H1 (cell line): Measurements from ENCODE around the gene IVNS1ABP. TPM values are rescaled to one million over a fixed set of nuclear protein-coding genes. Genes with fewer than 3 reads are reported as not detected.

Source experiments
- ATF2 ChIP-seq: IDR thresholded peaks from 2 replicates; pipeline ENCODE4 v1.6.1; 2012; ENCODE audit warnings: low read length, inconsistent platforms
- ATF3 ChIP-seq: IDR thresholded peaks from 2 replicates; pipeline ENCODE4 v1.6.1; 2011; ENCODE audit warnings: low read depth, mild to moderate bottlenecking, low read length; ENCODE audit not compliant: insufficient read depth
- BACH1 ChIP-seq: IDR thresholded peaks from 2 replicates; pipeline ENCODE4 v1.6.1; 2012; ENCODE audit warnings: low read length, improper control_type of control experiment
- CBX8 ChIP-seq: fragments of 300-800, 300-1000 bp; sonication (generic); IDR thresholded peaks from 2 replicates; pipeline ENCODE4 v1.7.1; 2016; ENCODE audit warnings: low read depth, low read length, borderline replicate concordance
- CHD2 ChIP-seq: IDR thresholded peaks from 2 replicates; pipeline ENCODE4 v1.6.1; 2012; ENCODE audit warnings: low read length, improper control_type of control experiment
- E2F6 ChIP-seq: IDR thresholded peaks from 2 replicates; pipeline ENCODE4 v1.6.1; 2012; ENCODE audit warnings: inconsistent platforms
- GTF2F1 ChIP-seq: IDR thresholded peaks from 2 replicates; pipeline ENCODE4 v1.6.1; 2012; ENCODE audit warnings: low read depth, low read length, improper control_type of control experiment, borderline replicate concordance
- HDAC6 ChIP-seq: IDR thresholded peaks from one replicate; pipeline ENCODE4 v1.7.1; 2012; ENCODE audit warnings: low read depth, mild to moderate bottlenecking, inconsistent platforms, low read length, moderate library complexity
- KDM4A ChIP-seq: IDR thresholded peaks from one replicate; pipeline ENCODE4 v1.7.1; 2012; ENCODE audit warnings: low read depth, mild to moderate bottlenecking, moderate library complexity, low read length, inconsistent platforms; ENCODE audit not compliant: severe bottlenecking
- MAX ChIP-seq: IDR thresholded peaks from 2 replicates; pipeline ENCODE4 v1.6.1; 2012; ENCODE audit warnings: inconsistent platforms
- RAD21 ChIP-seq, 2 experiments: IDR thresholded peaks in 1 of 2; conservative IDR thresholded peaks in 1 of 2; 2 replicates each; pipeline ENCODE4 v1.6.1; 2011; ENCODE audit warnings: low read depth in 2 of 2, low read length in 2 of 2, improper control_type of control experiment in 1 of 2, inconsistent platforms in 1 of 2, mild to moderate bottlenecking in 1 of 2, moderate library complexity in 1 of 2
- RXRA ChIP-seq: IDR thresholded peaks from 2 replicates; pipeline ENCODE4 v1.6.1; 2011; ENCODE audit warnings: low read depth, mild to moderate bottlenecking, low read length, moderate library complexity; ENCODE audit not compliant: insufficient read depth
- SP1 ChIP-seq: IDR thresholded peaks from 2 replicates; pipeline ENCODE4 v1.6.1; 2011; ENCODE audit warnings: low read depth, low read length
- TAF1 ChIP-seq: IDR thresholded peaks from 2 replicates; pipeline ENCODE4 v1.6.1; 2011; ENCODE audit warnings: mild to moderate bottlenecking, low read depth, low read length
- TBP ChIP-seq: IDR thresholded peaks from 2 replicates; pipeline ENCODE4 v1.6.1; 2011; ENCODE audit warnings: low read depth, low read length, improper control_type of control experiment
- YY1 ChIP-seq: IDR thresholded peaks from 2 replicates; pipeline ENCODE4 v1.6.1; 2011; ENCODE audit warnings: low read depth, mild to moderate bottlenecking, low read length
- polyA plus RNA-seq, 7 experiments: library from polyadenylated mRNA; depleted of rRNA in 3 of 7; stranded (reverse) in 5 of 7; unstranded in 2 of 7; fragments of >200 nt in 5 of 7; fragments of 200-250 nt in 2 of 7; gene quantifications; 1 replicate in 5 of 7; 2 replicates in 1 of 7; 4 replicates in 1 of 7; pipeline versions ENCODE4 v1.2.1 to v1.2.3, GENCODE V29; 2011 to 2013; ENCODE audit warnings: missing spikeins in 2 of 7, mixed read lengths in 2 of 7
- total RNA-seq: library from RNA; stranded (reverse); fragmentation: NEBNext Ultra II Directional; extraction: Animal tissue kit (Norgen Biotek cat#: 25700); gene quantifications from 2 replicates; pipeline ENCODE4 v1.2.1, GENCODE V29; 2021
- TF ChIP-seq, protein P1 (sequence below): IDR thresholded peaks from 2 replicates; pipeline ENCODE4 v1.6.1; 2011; ENCODE audit warnings: low read length, improper control_type of control experiment

The IVNS1ABP gene
- total and polyA plus RNA-seq, 2 of the 8 experiments (the other 6 are each of a cell fraction or from before 2014, with no cell fraction given) = 65.9 to 189 TPM

- no peak for TF ChIP-seq ATF2
- TF ChIP-seq RXRA = no peak
- peak; percentile 73 for TF ChIP-seq RAD21 (IDR thresholded peaks at IDR 0.05 in 1 of 2, conservative IDR thresholded peaks at IDR 0.05 in 1 of 2; ENCODE audit: low read depth in 2 of 2, low read length in 2 of 2)
- peak; percentile 98 for TF ChIP-seq MAX
- TF ChIP-seq BACH1 = peak; percentile 67
- 0 out of 2 replicates have a peak, but pooled peaks have one; percentile 40 for TF ChIP-seq SP1
- no peak for TF ChIP-seq CBX8
- 0 out of 2 replicates have a peak, but pooled peaks have one; percentile 25 for TF ChIP-seq YY1
- TF ChIP-seq GTF2F1 = no peak
- no peak for TF ChIP-seq ATF3
- TF ChIP-seq CHD2 = 0 out of 2 replicates have a peak, but pooled peaks have one; percentile 11
- no peak for TF ChIP-seq HDAC6
- peak; percentile 87 for TF ChIP-seq TBP
- TF ChIP-seq KDM4A = peak; percentile 54
- peak; percentile 92 for TF ChIP-seq E2F6
- TF ChIP-seq, protein P1, sequence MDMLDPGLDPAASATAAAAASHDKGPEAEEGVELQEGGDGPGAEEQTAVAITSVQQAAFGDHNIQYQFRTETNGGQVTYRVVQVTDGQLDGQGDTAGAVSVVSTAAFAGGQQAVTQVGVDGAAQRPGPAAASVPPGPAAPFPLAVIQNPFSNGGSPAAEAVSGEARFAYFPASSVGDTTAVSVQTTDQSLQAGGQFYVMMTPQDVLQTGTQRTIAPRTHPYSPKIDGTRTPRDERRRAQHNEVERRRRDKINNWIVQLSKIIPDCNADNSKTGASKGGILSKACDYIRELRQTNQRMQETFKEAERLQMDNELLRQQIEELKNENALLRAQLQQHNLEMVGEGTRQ = no peak
- TF ChIP-seq TAF1 = peak; percentile 95
Observed at GRCh38 chr1:185317034-185317885, at the start of gene IVNS1ABP (continued).
